CD4-positive, CD25-positive, alpha-beta regulatory T cell (primary cell): ENCODE measurements around the gene FKBP6. TPM values are rescaled to one million over a fixed set of nuclear protein-coding genes. Genes with fewer than 3 reads are reported as not detected.
A peak's percentile ranks its signal among the peaks of the same experiment; 100 is the strongest.
"Not testable (repeated sequence)": the region's sequence is repeated elsewhere in the genome, so short reads cannot be mapped to it uniquely, and the experiment has no call there.

Experiments
- ATAC-seq, 2 donors: fragments of 150-1000 bp; cut with Tn5 transposase; one replicate each; pipeline ENCODE4 v1.10.0; 2021; ENCODE audit warnings: low read depth in 2 of 2, moderate number of reproducible peaks in 2 of 2, moderate library complexity in 1 of 2
- DNase-seq, 3 donors: peaks; one replicate each; pipeline versions ENCODE4 v3.0.0 to v3.0.0-alpha.2; 2012 to 2022; ENCODE audit warnings: mixed read lengths in 1 of 3
- H3K27ac ChIP-seq: one replicate; pipeline ENCODE4 v1.7.0; 2013; ENCODE audit warnings: mild to moderate bottlenecking, low read length; ENCODE audit not compliant: insufficient read depth, poor library complexity, severe bottlenecking
- H3K27me3 ChIP-seq: one replicate; pipeline ENCODE4 v1.7.0; 2013; ENCODE audit warnings: low read length; ENCODE audit not compliant: control insufficient read depth, insufficient read depth
- H3K36me3 ChIP-seq: one replicate; pipeline ENCODE4 v1.7.0; 2013; ENCODE audit warnings: mild to moderate bottlenecking, low read length, moderate library complexity; ENCODE audit not compliant: control insufficient read depth, insufficient read depth
- H3K4me1 ChIP-seq: 2 replicates; pipeline ENCODE4 v1.7.0; 2013; ENCODE audit warnings: mild to moderate bottlenecking, low read length; ENCODE audit not compliant: insufficient read depth, control insufficient read depth, poor library complexity, severe bottlenecking
- H3K4me3 ChIP-seq: one replicate; pipeline ENCODE4 v1.7.0; 2013; ENCODE audit warnings: low read depth, mild to moderate bottlenecking, low read length, moderate library complexity
- H3K9me3 ChIP-seq, 2 experiments: 1 replicate in 1 of 2; 2 replicates in 1 of 2; pipeline ENCODE4 v1.7.0; 2013; ENCODE audit warnings: low read length in 2 of 2, mild to moderate bottlenecking in 1 of 2, moderate library complexity in 1 of 2; ENCODE audit not compliant: control insufficient read depth in 2 of 2
- H3K27ac Mint-ChIP-seq, 3 donors: one replicate each; pipeline ENCODE4 v1.8.0; 2020 to 2022; ENCODE audit warnings: mild to moderate bottlenecking in 3 of 3, mixed read lengths in 3 of 3, moderate library complexity in 2 of 3
- H3K27me3 Mint-ChIP-seq: one replicate; pipeline ENCODE4 v1.8.0; 2022; ENCODE audit warnings: mild to moderate bottlenecking, mixed read lengths
- H3K36me3 Mint-ChIP-seq: one replicate; pipeline ENCODE4 v1.8.0; 2020; ENCODE audit warnings: mixed read lengths
- H3K4me1 Mint-ChIP-seq, 4 donors: one replicate each; pipeline ENCODE4 v1.8.0; 2020 to 2022; ENCODE audit warnings: mixed read lengths in 4 of 4, mild to moderate bottlenecking in 1 of 4
- H3K4me3 Mint-ChIP-seq, 4 donors: one replicate each; pipeline ENCODE4 v1.8.0; 2020 to 2022; ENCODE audit warnings: mild to moderate bottlenecking in 4 of 4, mixed read lengths in 4 of 4, moderate library complexity in 3 of 4
- H3K9me3 Mint-ChIP-seq, 7 donors: one replicate each; pipeline ENCODE4 v1.8.0; 2020 to 2022; ENCODE audit warnings: mixed read lengths in 7 of 7, mild to moderate bottlenecking in 3 of 7, moderate library complexity in 2 of 7
- polyA plus RNA-seq, 4 donors: library from polyadenylated mRNA; unstranded; fragments of 300-500 nt; fragmentation: Illumina TruSeq; gene quantifications; one replicate each; pipeline ENCODE4 v1.2.3, GENCODE V29; 2021
- total RNA-seq: library from RNA; stranded (reverse); gene quantifications from one replicate; pipeline ENCODE4 v1.2.3, GENCODE V29; 2022

FKBP6 gene
- total and polyA plus RNA-seq, 5 donors from 2014 or later: not detected

- Mint-ChIP-seq H3K27ac (no peak overlapping the region), H3K4me1 (peaks cover 0 to 6% (median 1%) of the 10 kb centered on the region in 4 donors), H3K27me3 (no peaks in the 10 kb centered on the region), H3K4me3 (no peak overlapping the region), H3K36me3 (no peaks in the 10 kb centered on the region), H3K9me3 (peaks cover 0 to 1% (median 0%) of the 10 kb centered on the region in 7 donors)
- DNase-seq (no peak), ATAC-seq (no peak)
- H3K27me3 ChIP-seq: no peaks in the 10 kb centered on the region
- H3K4me3 ChIP-seq: no peak overlapping the region
- no peaks in the 10 kb centered on the region for H3K9me3 ChIP-seq
- no peaks in the 10 kb centered on the region for H3K36me3 ChIP-seq
- H3K27ac ChIP-seq: no peak overlapping the region
- H3K4me1 ChIP-seq: peaks cover 1% of the 10 kb centered on the region
Observed at GRCh38 chr7:73314271-73314670, 13.7 kb upstream of the FKBP6 start.

DNA sequence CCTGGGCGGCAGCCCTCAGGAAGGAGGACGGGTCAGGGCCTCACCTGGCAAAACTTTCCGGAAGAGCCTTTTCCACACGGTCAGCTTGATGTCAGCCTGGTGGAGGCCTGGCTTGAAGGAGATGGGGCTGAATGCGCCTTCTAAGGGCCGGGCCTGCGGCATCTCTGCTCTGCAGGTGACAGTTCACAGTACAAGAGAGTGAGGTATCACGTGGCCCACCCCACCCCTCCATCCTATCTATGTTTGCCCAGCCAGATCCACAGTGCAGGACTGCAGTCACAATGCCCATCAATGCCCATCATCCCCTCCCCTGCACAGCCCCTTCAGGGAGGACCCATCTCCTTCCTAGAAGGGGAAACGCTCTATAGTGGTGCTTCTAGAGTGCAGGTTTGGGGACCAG is 11.4 kb upstream of the FKBP6 start:
- peak overlapping the region in 1 of 3 donors; percentile 31 for H3K27ac Mint-ChIP-seq
- peaks cover 0 to 1% (median 0%) of the 10 kb centered on the region in 7 donors for H3K9me3 Mint-ChIP-seq
- no peak overlapping the region for H3K4me3 Mint-ChIP-seq
- Histone ChIP-seq H3K4me1 (no peaks in the 10 kb centered on the region), H3K4me3 (no peak overlapping the region), H3K36me3 (no peaks in the 10 kb centered on the region), H3K27me3 (no peaks in the 10 kb centered on the region), H3K27ac (no peak overlapping the region), H3K9me3 (no peaks in the 10 kb centered on the region)
- H3K27me3 Mint-ChIP-seq: no peaks in the 10 kb centered on the region
- no peaks in the 10 kb centered on the region for H3K36me3 Mint-ChIP-seq
- peaks cover 0 to under 1% (median 0%) of the 10 kb centered on the region in 4 donors for H3K4me1 Mint-ChIP-seq
- no peak for ATAC-seq
- no peak for DNase-seq

DNA sequence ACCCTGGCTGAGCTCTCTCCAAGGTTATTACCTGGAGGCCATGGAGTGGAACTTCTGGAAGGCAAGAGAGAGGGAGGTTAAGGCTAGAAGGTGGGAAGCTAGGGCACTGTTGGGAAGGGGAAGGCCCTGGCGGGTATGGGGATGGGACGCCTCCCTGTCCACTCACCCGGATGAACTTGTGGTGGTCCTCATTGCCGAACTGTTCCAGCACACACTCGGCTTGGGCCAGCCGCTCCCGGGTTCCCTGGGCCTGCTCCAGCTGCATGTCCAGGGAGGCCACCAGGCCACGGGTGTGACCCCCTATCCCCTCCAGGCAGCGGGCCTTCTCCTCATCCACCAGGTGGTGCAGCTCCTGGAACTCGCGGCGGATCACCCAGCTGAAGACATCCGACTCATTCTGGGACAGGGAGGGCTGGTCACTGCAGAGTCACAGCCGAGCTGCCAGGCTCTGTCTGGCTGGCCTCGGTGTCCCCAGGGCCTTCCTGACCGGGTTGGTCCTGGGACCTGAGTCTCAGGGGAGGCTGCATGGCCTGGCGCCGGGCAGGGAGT is 9.2 kb upstream of the FKBP6 start:
- H3K4me1 ChIP-seq, H3K9me3 ChIP-seq, H3K36me3 Mint-ChIP-seq, H3K27me3 Mint-ChIP-seq, H3K27ac ChIP-seq, H3K4me3 ChIP-seq, H3K27me3 ChIP-seq, H3K9me3 Mint-ChIP-seq, H3K27ac Mint-ChIP-seq, DNase-seq, H3K36me3 ChIP-seq, H3K4me3 Mint-ChIP-seq: not testable (repeated sequence)
- peaks cover 0 to 11% (median 5%) of the 10 kb centered on the region in 4 donors for H3K4me1 Mint-ChIP-seq
- ATAC-seq: peak in 1 of 2 donors; percentile 18

- not testable (repeated sequence) for H3K9me3 ChIP-seq, H3K27me3 Mint-ChIP-seq, H3K36me3 ChIP-seq, H3K4me3 ChIP-seq, H3K4me1 ChIP-seq, H3K9me3 Mint-ChIP-seq, H3K27ac ChIP-seq, H3K27ac Mint-ChIP-seq, ATAC-seq, H3K4me3 Mint-ChIP-seq, DNase-seq, H3K27me3 ChIP-seq, H3K36me3 Mint-ChIP-seq
- H3K4me1 Mint-ChIP-seq: peaks cover 0 to 16% (median 10%) of the 10 kb centered on the region in 4 donors
Observed at GRCh38 chr7:73319541-73319940, 8.4 kb upstream of the FKBP6 start.

GRCh38 chr7:73320009-73320408 is 8.0 kb upstream of the FKBP6 start:
- H3K9me3 Mint-ChIP-seq, H3K27me3 ChIP-seq, H3K27ac Mint-ChIP-seq, ATAC-seq, H3K27ac ChIP-seq, H3K9me3 ChIP-seq, H3K4me3 ChIP-seq, DNase-seq, H3K4me3 Mint-ChIP-seq, H3K36me3 Mint-ChIP-seq, H3K4me1 ChIP-seq, H3K36me3 ChIP-seq, H3K27me3 Mint-ChIP-seq: not testable (repeated sequence)
- H3K4me1 Mint-ChIP-seq: peaks cover 0 to 17% (median 10%) of the 10 kb centered on the region in 4 donors

DNA sequence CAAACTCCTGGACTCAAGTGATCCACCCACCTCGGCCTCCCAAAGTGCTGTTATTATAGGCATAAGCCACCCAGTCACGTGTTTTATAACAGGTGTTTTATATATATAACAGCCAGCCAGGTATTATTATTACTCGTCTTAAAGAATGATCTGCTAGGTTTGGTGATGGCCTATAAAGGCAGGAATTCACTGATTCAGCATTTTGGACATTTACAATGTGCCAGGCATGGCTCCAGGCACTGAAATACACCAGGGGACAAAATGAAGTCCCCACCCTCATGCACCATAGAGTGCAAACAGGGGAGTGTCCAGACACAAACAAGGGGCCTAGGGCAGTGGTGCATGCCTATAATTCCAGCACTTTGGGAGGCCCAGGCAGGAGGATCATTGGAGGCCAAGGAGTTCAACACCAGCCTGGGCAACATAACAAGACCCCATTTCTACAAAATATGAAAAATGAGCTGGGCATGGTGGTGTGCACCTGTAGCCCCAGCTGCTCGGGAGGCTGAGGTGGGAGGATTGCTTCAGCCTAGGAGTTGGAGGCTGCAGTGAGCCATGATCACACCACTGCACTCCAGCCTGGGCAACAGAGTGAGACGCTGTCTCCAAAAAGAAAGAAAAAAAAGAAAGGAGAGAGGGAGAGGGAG is 4.4 kb upstream of the FKBP6 start:
- H3K27me3 Mint-ChIP-seq, H3K9me3 ChIP-seq, H3K27me3 ChIP-seq, ATAC-seq, H3K4me1 ChIP-seq, H3K36me3 Mint-ChIP-seq, DNase-seq, H3K9me3 Mint-ChIP-seq, H3K27ac ChIP-seq, H3K36me3 ChIP-seq: not testable (repeated sequence)
- Mint-ChIP-seq H3K4me3 (peak overlapping the region in 3 of 4 donors; percentile 61 to 91 (median 76)), H3K27ac (peak overlapping the region in 2 of 3 donors; percentile 82 to 95), H3K4me1 (peaks cover 0 to 17% (median 10%) of the 10 kb centered on the region in 4 donors)
- H3K4me3 ChIP-seq: peak overlapping the region; percentile 61

DNA sequence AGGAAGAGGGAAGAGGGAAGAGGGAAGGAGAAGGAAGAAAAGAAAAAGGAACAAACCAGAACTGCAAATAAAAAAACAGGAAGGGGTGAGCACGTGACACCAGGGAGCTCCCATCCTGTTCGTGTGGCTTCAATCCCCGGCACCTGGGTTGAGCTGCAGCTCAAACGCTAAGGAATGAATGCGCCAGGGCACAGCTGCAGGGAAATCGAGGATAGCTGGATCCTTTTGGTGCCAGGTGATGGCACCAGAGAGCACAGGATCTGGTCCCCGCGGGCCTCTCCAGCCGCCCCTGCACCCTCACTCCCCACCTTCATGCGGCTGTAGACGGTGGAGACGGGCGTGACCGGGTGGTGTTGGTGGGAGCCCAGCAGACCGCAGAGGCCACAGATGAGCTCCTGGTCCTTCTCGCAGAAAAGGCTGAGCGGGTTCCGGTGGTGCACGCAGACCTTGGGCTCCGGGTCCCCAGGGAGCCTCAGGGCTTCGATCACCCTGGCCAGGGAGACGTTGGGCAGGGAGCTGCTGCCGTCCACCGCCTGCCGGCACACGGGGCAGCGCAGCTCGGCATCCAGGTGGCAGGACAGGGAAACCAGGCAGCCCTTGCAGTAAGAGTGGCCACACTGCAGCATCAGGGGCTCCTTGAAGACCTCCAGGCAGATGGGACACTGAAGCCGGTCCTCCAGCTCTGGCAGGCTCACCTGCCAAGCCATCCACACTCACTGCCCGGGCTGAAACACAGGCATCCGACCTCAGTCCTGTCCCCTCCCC is 3.7 kb upstream of the FKBP6 start:
- H3K4me3 ChIP-seq: peak overlapping the region; percentile 61
- not testable (repeated sequence) for H3K27ac ChIP-seq, H3K4me1 ChIP-seq, H3K36me3 Mint-ChIP-seq, H3K27me3 ChIP-seq, H3K9me3 Mint-ChIP-seq, H3K9me3 ChIP-seq, H3K27me3 Mint-ChIP-seq, H3K36me3 ChIP-seq
- peak overlapping the region in 2 of 3 donors; percentile 82 to 95 for H3K27ac Mint-ChIP-seq
- peaks cover 0 to 17% (median 10%) of the 10 kb centered on the region in 4 donors for H3K4me1 Mint-ChIP-seq
- ATAC-seq (peak; percentile 73 to 79), DNase-seq (peak; percentile 5 to 59 (median 37))
- H3K4me3 Mint-ChIP-seq: peak overlapping the region in 3 of 4 donors; percentile 61 to 91 (median 76)
